GM23338 (cell line): ENCODE results near the gene POC1B.

Experiments used
- CREB1 ChIP-seq: fragments of 250-450 bp; sonication (Bioruptor Pico); IDR thresholded peaks from 2 replicates; pipeline ENCODE4 v1.5.0; 2020; ENCODE audit warnings: low read depth, mild to moderate bottlenecking, moderate library complexity
- CTCF ChIP-seq, 2 experiments: fragments of 200-600 bp in 1 of 2; sonication (generic) in 1 of 2; conservative IDR thresholded peaks; 2 replicates each; pipeline versions ENCODE4 v1.5.1 to v1.6.1; 2016 to 2017; ENCODE audit warnings: antibody characterized with exemption in 2 of 2, low read depth in 2 of 2, mild to moderate bottlenecking in 2 of 2, moderate library complexity in 1 of 2
- ETS1 ChIP-seq: IDR thresholded peaks from 2 replicates; pipeline ENCODE4 v1.6.1; 2016; ENCODE audit warnings: antibody characterized with exemption
- EZH2 ChIP-seq: fragments of 200-600 bp; sonication (generic); IDR thresholded peaks from one replicate; pipeline ENCODE4 v1.8.0; 2017; ENCODE audit warnings: antibody characterized with exemption, mild to moderate bottlenecking, low read depth; ENCODE audit not compliant: unreplicated experiment
- EZH2phosphoT487 ChIP-seq: fragments of 200-600 bp; sonication (generic); IDR thresholded peaks from one replicate; pipeline ENCODE4 v1.8.1; 2018; ENCODE audit warnings: antibody characterized with exemption; ENCODE audit not compliant: unreplicated experiment
- JUNB ChIP-seq: IDR thresholded peaks from one replicate; pipeline ENCODE4 v1.6.1; 2016; ENCODE audit warnings: antibody characterized with exemption; ENCODE audit not compliant: unreplicated experiment
- NANOG ChIP-seq: IDR thresholded peaks from 2 replicates; pipeline ENCODE4 v1.6.1; 2016; ENCODE audit warnings: antibody characterized with exemption, borderline replicate concordance
- POLR2AphosphoS5 ChIP-seq: IDR thresholded peaks from 2 replicates; pipeline ENCODE4 v1.6.1; 2016; ENCODE audit warnings: antibody characterized with exemption, low read depth
- REST ChIP-seq: IDR thresholded peaks from one replicate; pipeline ENCODE4 v1.6.1; 2018; ENCODE audit warnings: antibody characterized with exemption; ENCODE audit not compliant: unreplicated experiment
- STAT1 ChIP-seq: IDR thresholded peaks from one replicate; pipeline ENCODE4 v1.6.1; 2016; ENCODE audit warnings: antibody characterized with exemption; ENCODE audit not compliant: unreplicated experiment
- ZNF114 ChIP-seq: fragments of 250-450 bp; sonication (Bioruptor Pico); IDR thresholded peaks from 2 replicates; pipeline ENCODE4 v1.5.0; 2020; ENCODE audit warnings: mild to moderate bottlenecking, moderate library complexity
- ZNF331 ChIP-seq: fragments of 250-450 bp; sonication (Bioruptor Pico); IDR thresholded peaks from 2 replicates; pipeline ENCODE4 v1.5.0; 2020; ENCODE audit warnings: low read depth, mild to moderate bottlenecking, moderate library complexity

- TF ChIP-seq EZH2 (no peak), CTCF (conservative IDR thresholded peaks at IDR 0.05; ENCODE audit: low read depth in 2 of 2) (no peak), EZH2phosphoT487 (no peak), REST (no peak), POLR2AphosphoS5 (no peak), ZNF331 (CRISPR knock-in tag) (no peak), JUNB (no peak), ETS1 (no peak), ZNF114 (CRISPR knock-in tag) (no peak), STAT1 (no peak), CREB1 (CRISPR knock-in tag) (no peak), NANOG (no peak)
Measured at GRCh38 chr12:89433634-89434033, 92.2 kb downstream of the POC1B start.
